HCT116 (cell line): ENCODE results near the gene SLC8A1. TPM values are rescaled to one million over a fixed set of nuclear protein-coding genes. Genes with fewer than 3 reads are reported as not detected.

Source experiments
- ATAC-seq: fragments of 200-7000 bp; cut with Tn5 transposase; 2 replicates; pipeline ENCODE4 v1.9.1; 2020; ENCODE audit warnings: mild to moderate bottlenecking, moderate library complexity
- BruUV-seq: library from RNA; stranded (reverse); fragments of 400-500 nt; replicated peaks from 2 replicates; lab custom pipeline; 2021; lab: Mats Ljungman, UMichigan
- CTCF ChIA-PET: fragments of 300-600 bp; sonication (Branson Sonifier 250); formaldehyde crosslinking; loops from one replicate; lab custom pipeline; 2021; ENCODE audit warnings: antibody characterized with exemption; lab: Charles Lee
- POLR2A ChIA-PET: fragments of 300-600, 350-600 bp; sonication (Branson Sonifier 250); formaldehyde crosslinking; loops from one replicate; lab custom pipeline; 2021; ENCODE audit warnings: antibody characterized with exemption; lab: Charles Lee
- RAD21 ChIA-PET, 2 experiments: fragments of 300-600 bp; sonication (Branson Sonifier 250); formaldehyde crosslinking; loops; one replicate each; lab custom pipeline; 2023; ENCODE audit warnings: low total read pairs in 2 of 2; ENCODE audit not compliant: uncharacterized antibody in 2 of 2, unreplicated experiment in 2 of 2, low non-redundant PET in 1 of 2; lab: Charles Lee
- DNase-seq: peaks from one replicate; pipeline ENCODE4 v3.0.0-alpha.2; 2010; ENCODE audit warnings: low read depth, low spot score
- H2AFZ ChIP-seq: fragments of 200-600 bp; shearing (Covaris generic), sonication (generic); 2 replicates; pipeline ENCODE4 v1.6.1; 2017; ENCODE audit warnings: low read depth, mixed run types, mixed read lengths, antibody characterized with exemption, low read length; ENCODE audit not compliant: poor library complexity, severe bottlenecking
- H3K27ac ChIP-seq: 2 replicates; pipeline ENCODE4 v1.5.1; 2012; ENCODE audit warnings: low read depth, low read length
- H3K27me3 ChIP-seq: fragments of 200-600 bp; sonication (generic); 2 replicates; pipeline ENCODE4 v1.6.1; 2016; ENCODE audit warnings: mixed run types, low read length, mixed read lengths; ENCODE audit not compliant: insufficient read depth
- H3K36me3 ChIP-seq, 2 experiments: fragments of 200-500 bp in 1 of 2; fragments of 200-600 bp in 1 of 2; sonication (Bioruptor generic) in 1 of 2; sonication (generic) in 1 of 2; 2 replicates each; pipeline versions ENCODE4 v1.5.1 to v1.6.1; 2014 to 2016; ENCODE audit warnings: low read length in 2 of 2, inconsistent platforms in 1 of 2, mixed read lengths in 1 of 2, mixed run types in 1 of 2; ENCODE audit not compliant: insufficient read depth in 2 of 2, control insufficient read depth in 1 of 2
- H3K4me1 ChIP-seq, 2 experiments: fragments of 200-600 bp in 1 of 2; sonication (generic) in 1 of 2; 2 replicates each; pipeline versions ENCODE4 v1.5.1 to v1.6.1; 2012 to 2017; ENCODE audit warnings: low read length in 2 of 2, inconsistent platforms in 1 of 2, mild to moderate bottlenecking in 1 of 2, mixed read lengths in 1 of 2, mixed run types in 1 of 2, moderate library complexity in 1 of 2; ENCODE audit not compliant: insufficient read depth in 2 of 2, control insufficient read depth in 1 of 2
- H3K4me2 ChIP-seq: fragments of 200-600 bp; sonication (generic); 2 replicates; pipeline ENCODE4 v1.6.1; 2017; ENCODE audit warnings: mixed run types, low read length, mixed read lengths
- H3K4me3 ChIP-seq, 2 experiments: fragments of 200-600 bp in 1 of 2; sonication (generic) in 1 of 2; replicated peaks in 1 of 2; 2 replicates each; pipeline ENCODE4 v1.5.1; 2011 to 2016; ENCODE audit warnings: low read length in 2 of 2, control low read depth in 1 of 2, low read depth in 1 of 2, mild to moderate bottlenecking in 1 of 2, mixed read lengths in 1 of 2, mixed run types in 1 of 2
- H3K79me2 ChIP-seq: fragments of 200-600 bp; sonication (generic); 2 replicates; pipeline ENCODE4 v1.6.1; 2017; ENCODE audit warnings: mild to moderate bottlenecking, mixed run types, low read length, moderate library complexity, mixed read lengths; ENCODE audit not compliant: insufficient read depth
- H3K9ac ChIP-seq: fragments of 200-600 bp; sonication (generic); 2 replicates; pipeline ENCODE4 v1.6.1; 2016; ENCODE audit warnings: low read length, mixed read lengths
- H3K9me2 ChIP-seq: fragments of 200-600 bp; sonication (generic), shearing (Covaris generic); 2 replicates; pipeline ENCODE4 v1.6.1; 2017; ENCODE audit warnings: mixed run types, mild to moderate bottlenecking, moderate library complexity; ENCODE audit not compliant: insufficient read depth
- H3K9me3 ChIP-seq, 2 experiments: fragments of 200-500 bp in 1 of 2; fragments of 200-600 bp in 1 of 2; sonication (Bioruptor generic) in 1 of 2; sonication (generic) in 1 of 2; 2 replicates each; pipeline ENCODE4 v1.6.1; 2014 to 2017; ENCODE audit warnings: low read length in 2 of 2, mixed read lengths in 2 of 2, inconsistent platforms in 1 of 2, low read depth in 1 of 2, mild to moderate bottlenecking in 1 of 2, mixed run types in 1 of 2, moderate library complexity in 1 of 2; ENCODE audit not compliant: control insufficient read depth in 1 of 2, insufficient read depth in 1 of 2
- H4K20me1 ChIP-seq: fragments of 200-600 bp; sonication (generic), shearing (Covaris generic); 2 replicates; pipeline ENCODE4 v1.6.1; 2017; ENCODE audit warnings: mixed run types, mild to moderate bottlenecking, moderate library complexity; ENCODE audit not compliant: insufficient read depth
- ATF3 ChIP-seq: IDR thresholded peaks from 2 replicates; pipeline ENCODE4 v1.6.1; 2012
- CBX3 ChIP-seq: IDR thresholded peaks from 2 replicates; pipeline ENCODE4 v1.6.1; 2012; ENCODE audit warnings: low read depth
- CEBPB ChIP-seq: IDR thresholded peaks from 2 replicates; pipeline ENCODE4 v1.6.1; 2012; ENCODE audit warnings: low read depth
- CTCF ChIP-seq, 3 experiments: fragments of 200-600 bp in 1 of 3; sonication (generic) in 1 of 3; IDR thresholded peaks in 2 of 3; conservative IDR thresholded peaks in 1 of 3; 2 replicates each; pipeline ENCODE4 v1.5.1; 2012 to 2017; ENCODE audit warnings: low read depth in 2 of 3, low read length in 2 of 3, antibody characterized with exemption in 1 of 3, borderline replicate concordance in 1 of 3, control low read depth in 1 of 3, mild to moderate bottlenecking in 1 of 3, mixed read lengths in 1 of 3, mixed run types in 1 of 3, moderate library complexity in 1 of 3; ENCODE audit not compliant: insufficient read depth in 1 of 3
- EGR1 ChIP-seq: IDR thresholded peaks from 2 replicates; pipeline ENCODE4 v1.6.1; 2012; ENCODE audit warnings: low read depth
- ELF1 ChIP-seq: IDR thresholded peaks from 2 replicates; pipeline ENCODE4 v1.6.1; 2012; ENCODE audit warnings: low read depth, borderline replicate concordance
- EZH2 ChIP-seq: fragments of 200-600 bp; sonication (generic); IDR thresholded peaks from 2 replicates; pipeline ENCODE4 v1.6.1; 2017; ENCODE audit warnings: antibody characterized with exemption, mixed run types
- FOSL1 ChIP-seq: IDR thresholded peaks from 2 replicates; pipeline ENCODE4 v1.6.1; 2012; ENCODE audit warnings: low read depth
- POLR2A ChIP-seq: IDR thresholded peaks from 2 replicates; pipeline ENCODE4 v1.7.0; 2011; ENCODE audit warnings: borderline replicate concordance; ENCODE audit not compliant: insufficient read depth, insufficient read length; ENCODE audit errors: extremely low read depth
- REST ChIP-seq: IDR thresholded peaks from 2 replicates; pipeline ENCODE4 v1.6.1; 2012; ENCODE audit warnings: low read depth
- SIN3A ChIP-seq: IDR thresholded peaks from 2 replicates; pipeline ENCODE4 v1.6.1; 2012; ENCODE audit warnings: low read depth
- YY1 ChIP-seq: IDR thresholded peaks from 2 replicates; pipeline ENCODE4 v1.6.1; 2011; ENCODE audit warnings: low read length, low read depth, moderate library complexity, mild to moderate bottlenecking; ENCODE audit not compliant: insufficient replicate concordance; ENCODE audit errors: extremely low read depth
- ZNF274 ChIP-seq: fragments of 200-500 bp; sonication (Bioruptor generic); IDR thresholded peaks from 2 replicates; pipeline ENCODE4 v1.6.1; 2014; ENCODE audit warnings: mild to moderate bottlenecking, low read depth, low read length, inconsistent platforms
- intact Hi-C: fragments of 100-400 bp; cut with micrococcal nuclease; formaldehyde crosslinking; loops from 2 replicates; pipeline ENCODE4 v1.10.0; 2022
- total RNA-seq: library from RNA; stranded (reverse); gene quantifications from one replicate; pipeline ENCODE4 v1.2.1, GENCODE V29; 2021; ENCODE audit not compliant: unreplicated experiment

Gene SLC8A1
- total RNA-seq, 1 experiment from 2014 or later, result 0.07 TPM

- no peak overlapping the region for H3K4me3 ChIP-seq
- TF ChIP-seq CTCF (IDR thresholded peaks at IDR 0.05 in 2 of 3, conservative IDR thresholded peaks at IDR 0.05 in 1 of 3; ENCODE audit: borderline replicate concordance in 1 of 3, insufficient read depth in 1 of 3, low read depth in 2 of 3, low read length in 2 of 3) (no peak), POLR2A (no peak)
- TF ChIP-seq, all 23 proteins: peak for 0
- ATAC-seq, result no peak
- ChIA-PET CTCF (no interaction called here), RAD21 (no interaction called here), POLR2A (no interaction called here)
- H3K9me3 ChIP-seq, result no peaks in the 10 kb centered on the region
- H2AFZ ChIP-seq, result no peak overlapping the region
- DNase-seq, result no peak
- H3K4me2 ChIP-seq, result no peak overlapping the region
- H3K9ac ChIP-seq, result no peak overlapping the region
- no peaks in the 10 kb centered on the region for H3K79me2 ChIP-seq
- peaks cover 28% of the 10 kb centered on the region for H3K27me3 ChIP-seq
- no peak overlapping the region for H3K27ac ChIP-seq
- H3K36me3 ChIP-seq, result no peaks in the 10 kb centered on the region
- intact Hi-C loops, result no loop called here
- BruUV-seq, result no TSS peak
- H3K4me1 ChIP-seq, result no peaks in the 10 kb centered on the region
- H3K9me2 ChIP-seq, result no peaks in the 10 kb centered on the region
- H4K20me1 ChIP-seq, result no peaks in the 10 kb centered on the region
Observed at GRCh38 chr2:40289771-40290404, 162.0 kb downstream of the SLC8A1 start.

GRCh38 chr2:40287773-40288172, 164.1 kb downstream of the SLC8A1 start:
- BruUV-seq, result no TSS peak
- Histone ChIP-seq H3K79me2 (no peaks in the 10 kb centered on the region), H3K4me2 (no peak overlapping the region), H3K4me3 (no peak overlapping the region), H3K9me2 (no peaks in the 10 kb centered on the region), H3K9ac (no peak overlapping the region), H4K20me1 (no peaks in the 10 kb centered on the region), H3K36me3 (no peaks in the 10 kb centered on the region), H3K27me3 (peaks cover 40% of the 10 kb centered on the region), H3K27ac (no peak overlapping the region), H3K4me1 (no peaks in the 10 kb centered on the region), H2AFZ (no peak overlapping the region), H3K9me3 (no peaks in the 10 kb centered on the region)
- intact Hi-C loops, result no loop called here
- ChIA-PET CTCF (no interaction called here), RAD21 (no interaction called here), POLR2A (no interaction called here)
- TF ChIP-seq YY1, result no peak
- TF ChIP-seq ZNF274, result no peak
- TF ChIP-seq SIN3A, result no peak
- no peak for TF ChIP-seq FOSL1
- TF ChIP-seq EZH2, result no peak
- TF ChIP-seq ATF3, result no peak
- TF ChIP-seq CEBPB, result no peak
- TF ChIP-seq EGR1, result no peak
- TF ChIP-seq CBX3, result no peak
- TF ChIP-seq ELF1, result no peak
- no peak for TF ChIP-seq REST
- TF ChIP-seq POLR2A, result no peak
- DNase-seq, result no peak
- no peak for ATAC-seq
